Measurements from ENCODE around the gene RIPK1.

Gene RIPK1

GRCh38 chr6:3085074-3085473, 16.8 kb downstream of the RIPK1 start:
- no peak for DNase-seq (ENCODE audit: low spot score)

- DNase-seq (ENCODE audit: low spot score): no peak
These were observed 18.1 kb downstream of the RIPK1 start for GRCh38 chr6:3086282-3086946.

GRCh38 chr6:3088446-3088845, 20.2 kb downstream of the RIPK1 start:
- no peak for DNase-seq (ENCODE audit: low spot score)

- DNase-seq (ENCODE audit: low spot score): no peak
These were observed 20.7 kb downstream of the RIPK1 start for GRCh38 chr6:3088968-3089367.

GRCh38 chr6:3090013-3090412, 21.7 kb downstream of the RIPK1 start:
- no peak for DNase-seq (ENCODE audit: low spot score)

GRCh38 chr6:3094815-3095214, 26.5 kb downstream of the RIPK1 start:
- DNase-seq (ENCODE audit: low spot score): no peak

- no peak for DNase-seq (ENCODE audit: low spot score)
These were observed 34.6 kb downstream of the RIPK1 start for GRCh38 chr6:3102875-3103274.

GRCh38 chr6:3108746-3109414, 40.6 kb downstream of the RIPK1 start:
- no peak for DNase-seq (ENCODE audit: low spot score)

- no peak for DNase-seq (ENCODE audit: low spot score)
These were observed 41.5 kb downstream of the RIPK1 start for GRCh38 chr6:3109761-3110160.

GRCh38 chr6:3114377-3114776, 46.1 kb downstream of the RIPK1 start:
- no peak for DNase-seq (ENCODE audit: low spot score)

- no peak for DNase-seq (ENCODE audit: low spot score)
These were observed 49.6 kb downstream of the RIPK1 start for GRCh38 chr6:3117912-3118352.

GRCh38 chr6:3118353-3119039, 50.2 kb downstream of the RIPK1 start, which contains the start of gene BPHL:
Gene BPHL (plus strand): TSS chr6:3118711. CDS start chr6:3118741, 30 bp downstream.
- DNase-seq (ENCODE audit: low spot score): peak; percentile 98

- peak; percentile 23 for DNase-seq (ENCODE audit: low spot score)
These were observed 50.9 kb downstream of the RIPK1 start for GRCh38 chr6:3119040-3119723.

- DNase-seq (ENCODE audit: low spot score): no peak
These were observed 52.4 kb downstream of the RIPK1 start for GRCh38 chr6:3120765-3121089.

GRCh38 chr6:3122823-3123182, 54.5 kb downstream of the RIPK1 start:
- DNase-seq (ENCODE audit: low spot score): no peak

- no peak for DNase-seq (ENCODE audit: low spot score)
These were observed 56.4 kb downstream of the RIPK1 start for GRCh38 chr6:3124667-3125066.

GRCh38 chr6:3125815-3126214, 57.5 kb downstream of the RIPK1 start:
- no peak for DNase-seq (ENCODE audit: low spot score)

GRCh38 chr6:3128356-3129108, 60.2 kb downstream of the RIPK1 start:
- DNase-seq (ENCODE audit: low spot score): no peak

- no peak for DNase-seq (ENCODE audit: low spot score)
These were observed 63.4 kb downstream of the RIPK1 start for GRCh38 chr6:3131695-3132094.

- DNase-seq (ENCODE audit: low spot score): no peak
These were observed 65.2 kb downstream of the RIPK1 start for GRCh38 chr6:3133515-3133914.

- no peak for DNase-seq (ENCODE audit: low spot score)
These were observed 67.5 kb downstream of the RIPK1 start for GRCh38 chr6:3135668-3136291.

Data from LoVo (cell line).